ENCODE results near the gene DRP2. TPM values are rescaled to one million over a fixed set of nuclear protein-coding genes. Genes with fewer than 3 reads are reported as not detected.

Gene DRP2
- total RNA-seq, 1 experiment from 2014 or later, result 0.64 TPM

DNA sequence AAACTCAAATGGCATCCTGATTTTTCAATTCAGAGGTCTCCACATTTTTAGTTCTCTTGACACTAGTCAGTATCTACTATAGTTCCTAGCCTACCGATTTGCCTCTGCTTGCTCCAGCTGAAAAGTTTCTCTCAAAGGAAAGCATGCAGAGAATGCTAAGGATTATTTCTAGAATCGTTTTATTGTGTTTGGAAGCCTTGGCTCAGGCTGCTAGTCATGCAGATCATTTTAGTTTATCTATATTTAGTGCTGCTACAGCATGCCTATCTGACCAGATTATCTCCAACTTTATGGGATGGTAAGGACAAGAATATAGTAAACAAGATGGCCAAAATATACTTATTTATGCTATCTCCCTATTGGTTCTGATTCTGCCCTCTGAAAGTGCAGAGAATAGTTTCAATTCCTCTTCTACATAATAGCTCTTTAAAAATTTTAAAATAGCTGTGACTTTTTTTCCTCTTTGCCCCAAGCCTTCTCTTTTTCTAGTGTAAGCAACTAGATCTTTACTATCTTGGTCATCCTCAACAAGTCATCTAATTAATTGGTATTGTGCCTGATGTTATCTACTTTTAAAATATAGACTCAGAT lies 15.7 kb upstream of the DRP2 start:
- no peak overlapping the region for H3K27ac ChIP-seq (ENCODE audit: low read depth, low read length)
- no peak overlapping the region for H3K9ac ChIP-seq (ENCODE audit: low read length)
- BruUV-seq (replicated peaks), result no TSS peak
- no peak for ATAC-seq
- no peak overlapping the region for H3K4me2 ChIP-seq (ENCODE audit: low read length)
- ChIA-PET POLR2A (no interaction called here), CTCF (no interaction called here), RAD21 (ENCODE audit: low non-redundant PET in 1 of 2, low total read pairs in 2 of 2, uncharacterized antibody in 2 of 2, unreplicated experiment in 2 of 2) (no interaction called here)
- no peak for TF ChIP-seq ZNF274 (IDR thresholded peaks at IDR 0.05; ENCODE audit: low read depth, low read length)
- TF ChIP-seq CBX3 (IDR thresholded peaks at IDR 0.05; ENCODE audit: low read depth), result no peak
- TF ChIP-seq TCF7L2 (IDR thresholded peaks at IDR 0.05; ENCODE audit: borderline replicate concordance, extremely low read depth, insufficient read depth, insufficient read length), result no peak
- TF ChIP-seq EGR1 (IDR thresholded peaks at IDR 0.05; ENCODE audit: low read depth), result no peak
- no peaks in the 10 kb centered on the region for H3K79me2 ChIP-seq (ENCODE audit: insufficient read depth, low read length)
- no peak for DNase-seq (ENCODE audit: low read depth, low spot score)
- no peaks in the 10 kb centered on the region for H3K27me3 ChIP-seq (ENCODE audit: insufficient read depth, low read length)
- H4K20me1 ChIP-seq (ENCODE audit: insufficient read depth), result no peaks in the 10 kb centered on the region
- H3K36me3 ChIP-seq (ENCODE audit: control insufficient read depth in 1 of 2, insufficient read depth in 2 of 2, low read length in 2 of 2), result no peaks in the 10 kb centered on the region
- H3K4me3 ChIP-seq (replicated peaks in 1 of 2; ENCODE audit: low read depth in 1 of 2, low read length in 2 of 2), result no peak overlapping the region
- no peaks in the 10 kb centered on the region for H3K9me3 ChIP-seq (ENCODE audit: control insufficient read depth in 1 of 2, insufficient read depth in 1 of 2, low read depth in 1 of 2, low read length in 2 of 2)
- intact Hi-C loops (cut with micrococcal nuclease), result no loop called here
- H2AFZ ChIP-seq (ENCODE audit: low read depth, low read length, poor library complexity, severe bottlenecking), result no peak overlapping the region
- no peaks in the 10 kb centered on the region for H3K4me1 ChIP-seq (ENCODE audit: control insufficient read depth in 1 of 2, insufficient read depth in 2 of 2, low read length in 2 of 2)
- no peaks in the 10 kb centered on the region for H3K9me2 ChIP-seq (ENCODE audit: insufficient read depth)

DNA sequence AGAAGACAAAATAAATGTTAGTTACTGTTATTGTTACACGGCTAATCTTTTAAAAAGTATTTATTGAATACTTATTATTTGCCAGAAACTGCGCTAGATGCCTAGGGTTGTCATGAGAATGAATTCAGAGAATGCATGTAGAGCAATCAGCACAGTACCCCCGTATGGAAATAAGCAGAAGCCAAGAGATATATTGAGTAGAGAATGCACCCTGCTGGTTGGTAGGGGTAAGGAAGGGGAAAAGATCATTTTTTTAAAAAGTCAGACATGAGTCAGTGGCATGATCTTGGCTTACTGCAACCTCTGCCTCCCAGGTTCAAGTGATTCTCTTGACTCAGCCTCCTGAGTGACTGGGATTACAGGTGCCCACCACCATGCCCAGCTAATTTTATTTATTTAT lies 13.1 kb upstream of the DRP2 start:
- H3K27me3 ChIP-seq (ENCODE audit: insufficient read depth, low read length), result no peaks in the 10 kb centered on the region
- no peaks in the 10 kb centered on the region for H4K20me1 ChIP-seq (ENCODE audit: insufficient read depth)
- no peak overlapping the region for H3K4me2 ChIP-seq (ENCODE audit: low read length)
- BruUV-seq (replicated peaks), result no TSS peak
- no peak overlapping the region for H3K9ac ChIP-seq (ENCODE audit: low read length)
- H3K27ac ChIP-seq (ENCODE audit: low read depth, low read length), result no peak overlapping the region
- H3K4me3 ChIP-seq (replicated peaks in 1 of 2; ENCODE audit: low read depth in 1 of 2, low read length in 2 of 2), result no peak overlapping the region
- no peaks in the 10 kb centered on the region for H3K9me3 ChIP-seq (ENCODE audit: control insufficient read depth in 1 of 2, insufficient read depth in 1 of 2, low read depth in 1 of 2, low read length in 2 of 2)
- peak; percentile 82 for ATAC-seq
- intact Hi-C loops (cut with micrococcal nuclease), result loop anchor here (1.0 to 5.0 kb wide), 2 partner anchors 311 to 519 kb away; no protein-coding TSS in a partner anchor
- no peak overlapping the region for H2AFZ ChIP-seq (ENCODE audit: low read depth, low read length, poor library complexity, severe bottlenecking)
- CTCF ChIA-PET, result no interaction called here
- RAD21 ChIA-PET (ENCODE audit: low non-redundant PET in 1 of 2, low total read pairs in 2 of 2, uncharacterized antibody in 2 of 2, unreplicated experiment in 2 of 2), result interaction anchor here in 1 of 2 experiments (0.6 kb wide), 1 partner anchor 321 kb away, joined by 3 read pairs; no protein-coding TSS in a partner anchor
- POLR2A ChIA-PET, result no interaction called here
- no peaks in the 10 kb centered on the region for H3K36me3 ChIP-seq (ENCODE audit: control insufficient read depth in 1 of 2, insufficient read depth in 2 of 2, low read length in 2 of 2)
- no peaks in the 10 kb centered on the region for H3K4me1 ChIP-seq (ENCODE audit: control insufficient read depth in 1 of 2, insufficient read depth in 2 of 2, low read length in 2 of 2)
- TF ChIP-seq CTCF (IDR thresholded peaks at IDR 0.05 in 2 of 3, conservative IDR thresholded peaks at IDR 0.05 in 1 of 3; ENCODE audit: borderline replicate concordance in 1 of 3, insufficient read depth in 1 of 3, low read depth in 2 of 3, low read length in 2 of 3) (peak in 2 of 3 experiments; percentile 42 to 58; a peak in 3 of 6 replicates), POLR2AphosphoS5 (IDR thresholded peaks at IDR 0.05; ENCODE audit: low read depth, low read length) (no peak), RAD21 (IDR thresholded peaks at IDR 0.05; ENCODE audit: low read depth) (peak; percentile 72), EZH2phosphoT487 (IDR thresholded peaks at IDR 0.05; ENCODE audit: borderline replicate concordance) (no peak)
- peak; percentile 13 for DNase-seq (ENCODE audit: low read depth, low spot score)
- H3K9me2 ChIP-seq (ENCODE audit: insufficient read depth), result no peaks in the 10 kb centered on the region
- no peaks in the 10 kb centered on the region for H3K79me2 ChIP-seq (ENCODE audit: insufficient read depth, low read length)
